ENCODE data around the gene ARID1A.

ARID1A gene

GRCh38 chr1:26775666-26776065 lies 79.9 kb downstream of the ARID1A start:
- Histone ChIP-seq H3K9ac (ENCODE audit: low read length) (no peak overlapping the region), H3K4me3 (ENCODE audit: low read length) (no peak overlapping the region), H3K79me2 (ENCODE audit: low read length) (peaks cover 10% of the 10 kb centered on the region; the same call in 1 of the 2 replicates), H3K27ac (ENCODE audit: low read length) (no peak overlapping the region), H3K36me3 (replicated peaks; ENCODE audit: low read depth, low read length) (peaks cover 67% of the 10 kb centered on the region), H3K4me2 (ENCODE audit: low read length) (no peak overlapping the region), H2AFZ (ENCODE audit: low read depth, low read length) (no peak overlapping the region), H3K4me1 (ENCODE audit: low read length) (no peaks in the 10 kb centered on the region), H3K27me3 (ENCODE audit: low read depth, low read length) (no peaks in the 10 kb centered on the region), H3K9me3 (ENCODE audit: insufficient read depth, low read length) (no peaks in the 10 kb centered on the region), H4K20me1 (ENCODE audit: insufficient read depth, low read length) (no peaks in the 10 kb centered on the region)
- no peak for TF ChIP-seq CTCF (IDR thresholded peaks at IDR 0.05; ENCODE audit: low read depth, low read length)
- no peak for TF ChIP-seq EZH2phosphoT487 (IDR thresholded peaks at IDR 0.05; ENCODE audit: low read depth)

- H3K4me1 ChIP-seq (ENCODE audit: low read length): no peaks in the 10 kb centered on the region
- H3K79me2 ChIP-seq (ENCODE audit: low read length): peaks cover 14% of the 10 kb centered on the region
- H3K9me3 ChIP-seq (ENCODE audit: insufficient read depth, low read length): no peaks in the 10 kb centered on the region
- TF ChIP-seq CTCF (IDR thresholded peaks at IDR 0.05; ENCODE audit: low read depth, low read length) (no peak), EZH2phosphoT487 (IDR thresholded peaks at IDR 0.05; ENCODE audit: low read depth) (no peak)
- no peaks in the 10 kb centered on the region for H3K27me3 ChIP-seq (ENCODE audit: low read depth, low read length)
- no peak overlapping the region for H2AFZ ChIP-seq (ENCODE audit: low read depth, low read length)
- peaks cover 62% of the 10 kb centered on the region for H3K36me3 ChIP-seq (replicated peaks; ENCODE audit: low read depth, low read length)
- H3K9ac ChIP-seq (ENCODE audit: low read length): no peak overlapping the region
- no peak overlapping the region for H3K4me3 ChIP-seq (ENCODE audit: low read length)
- H3K4me2 ChIP-seq (ENCODE audit: low read length): no peak overlapping the region
- H4K20me1 ChIP-seq (ENCODE audit: insufficient read depth, low read length): no peaks in the 10 kb centered on the region
- no peak overlapping the region for H3K27ac ChIP-seq (ENCODE audit: low read length)
Measured at GRCh38 chr1:26779098-26779668, 83.4 kb downstream of the ARID1A start.

- no peak overlapping the region for H3K4me3 ChIP-seq (ENCODE audit: low read length)
- H3K4me2 ChIP-seq (ENCODE audit: low read length): no peak overlapping the region
- no peaks in the 10 kb centered on the region for H4K20me1 ChIP-seq (ENCODE audit: insufficient read depth, low read length)
- no peaks in the 10 kb centered on the region for H3K27me3 ChIP-seq (ENCODE audit: low read depth, low read length)
- peaks cover 14% of the 10 kb centered on the region for H3K79me2 ChIP-seq (ENCODE audit: low read length)
- H3K9me3 ChIP-seq (ENCODE audit: insufficient read depth, low read length): no peaks in the 10 kb centered on the region
- H2AFZ ChIP-seq (ENCODE audit: low read depth, low read length): no peak overlapping the region
- H3K27ac ChIP-seq (ENCODE audit: low read length): no peak overlapping the region
- peaks cover 9% of the 10 kb centered on the region for H3K4me1 ChIP-seq (ENCODE audit: low read length)
- peaks cover 52% of the 10 kb centered on the region for H3K36me3 ChIP-seq (replicated peaks; ENCODE audit: low read depth, low read length)
- TF ChIP-seq EZH2phosphoT487 (IDR thresholded peaks at IDR 0.05; ENCODE audit: low read depth): no peak
- TF ChIP-seq CTCF (IDR thresholded peaks at IDR 0.05; ENCODE audit: low read depth, low read length): no peak
- H3K9ac ChIP-seq (ENCODE audit: low read length): no peak overlapping the region
Measured at GRCh38 chr1:26780344-26780957, 84.6 kb downstream of the ARID1A start.

- Histone ChIP-seq H3K9ac (ENCODE audit: low read length) (no peak overlapping the region), H3K4me2 (ENCODE audit: low read length) (no peak overlapping the region), H3K27ac (ENCODE audit: low read length) (no peak overlapping the region), H3K4me3 (ENCODE audit: low read length) (no peak overlapping the region), H4K20me1 (ENCODE audit: insufficient read depth, low read length) (no peaks in the 10 kb centered on the region), H3K79me2 (ENCODE audit: low read length) (peaks cover 14% of the 10 kb centered on the region), H3K27me3 (ENCODE audit: low read depth, low read length) (no peaks in the 10 kb centered on the region), H3K36me3 (replicated peaks; ENCODE audit: low read depth, low read length) (peaks cover 46% of the 10 kb centered on the region), H3K4me1 (ENCODE audit: low read length) (peaks cover 18% of the 10 kb centered on the region), H2AFZ (ENCODE audit: low read depth, low read length) (no peak overlapping the region), H3K9me3 (ENCODE audit: insufficient read depth, low read length) (no peaks in the 10 kb centered on the region)
- TF ChIP-seq EZH2phosphoT487 (IDR thresholded peaks at IDR 0.05; ENCODE audit: low read depth) (no peak), CTCF (IDR thresholded peaks at IDR 0.05; ENCODE audit: low read depth, low read length) (no peak)
Measured at GRCh38 chr1:26781206-26781825, 85.5 kb downstream of the ARID1A start.

All from OCI-LY3 (cell line).